GM20431 (cell line): ENCODE data around the gene FRY.

ENCODE experiments used
- in situ Hi-C: fragments of 300-500 bp; cut with MseI, MboI; formaldehyde crosslinking; loops from one replicate; pipeline ENCODE4 v1.15.0; 2020; ENCODE audit warnings: low sequenced_read_pairs; ENCODE audit not compliant: unreplicated experiment

FRY gene

GRCh38 chr13:32067149-32067961 lies 35.8 kb downstream of the FRY start:
- in situ Hi-C loops = no loop called here

GRCh38 chr13:32068255-32068654 lies 36.7 kb downstream of the FRY start:
- in situ Hi-C loops = no loop called here

GRCh38 chr13:32073180-32073864 lies 41.7 kb downstream of the FRY start:
- in situ Hi-C loops = no loop called here

- in situ Hi-C loops = no loop called here
These were observed 43.7 kb downstream of the FRY start for GRCh38 chr13:32075170-32075851.

GRCh38 chr13:32079587-32079986 lies 48.0 kb downstream of the FRY start:
- in situ Hi-C loops = no loop called here

GRCh38 chr13:32080328-32080744 lies 48.8 kb downstream of the FRY start:
- in situ Hi-C loops = no loop called here

GRCh38 chr13:32081591-32081990 lies 50.0 kb downstream of the FRY start:
- in situ Hi-C loops = no loop called here

- in situ Hi-C loops = no loop called here
These were observed 54.8 kb downstream of the FRY start for GRCh38 chr13:32086366-32086765.

- in situ Hi-C loops = no loop called here
These were observed 55.3 kb downstream of the FRY start for GRCh38 chr13:32086791-32087441.

- in situ Hi-C loops = no loop called here
These were observed 56.6 kb downstream of the FRY start for GRCh38 chr13:32087955-32088747.

- in situ Hi-C loops = no loop called here
These were observed 60.9 kb downstream of the FRY start for GRCh38 chr13:32092496-32092895.

- in situ Hi-C loops = no loop called here
These were observed 61.4 kb downstream of the FRY start for GRCh38 chr13:32093006-32093405.

GRCh38 chr13:32098272-32098671 lies 66.7 kb downstream of the FRY start:
- in situ Hi-C loops = no loop called here

GRCh38 chr13:32105653-32106313 lies 74.2 kb downstream of the FRY start:
- in situ Hi-C loops = no loop called here

GRCh38 chr13:32107474-32107873 lies 75.9 kb downstream of the FRY start:
- in situ Hi-C loops = no loop called here

- in situ Hi-C loops = no loop called here
These were observed 76.4 kb downstream of the FRY start for GRCh38 chr13:32107973-32108372.

- in situ Hi-C loops = no loop called here
These were observed 82.0 kb downstream of the FRY start for GRCh38 chr13:32113532-32113931.

GRCh38 chr13:32114284-32114950 lies 82.8 kb downstream of the FRY start:
- in situ Hi-C loops = no loop called here

- in situ Hi-C loops = no loop called here
These were observed 83.5 kb downstream of the FRY start for GRCh38 chr13:32115066-32115465.
